ENCODE data around the gene ZHX3.
"Not testable (repeated sequence)": the region's sequence is repeated elsewhere in the genome, so short reads cannot be mapped to it uniquely, and the experiment has no call there.

ZHX3 gene

GRCh38 chr20:41261260-41261659, 56.3 kb downstream of the ZHX3 start:
- DNase-seq (ENCODE audit: low read depth, low spot score) = no peak

- no peak for DNase-seq (ENCODE audit: low read depth, low spot score)
Observed at GRCh38 chr20:41260734-41261220, 56.8 kb downstream of the ZHX3 start.

GRCh38 chr20:41259309-41259708, 58.2 kb downstream of the ZHX3 start:
- DNase-seq (ENCODE audit: low read depth, low spot score) = no peak

- DNase-seq (ENCODE audit: low read depth, low spot score) = no peak
Observed at GRCh38 chr20:41258474-41258873, 59.1 kb downstream of the ZHX3 start.

- DNase-seq (ENCODE audit: low read depth, low spot score) = no peak
Observed at GRCh38 chr20:41256516-41256915, 61.0 kb downstream of the ZHX3 start.

- no peak for DNase-seq (ENCODE audit: low read depth, low spot score)
Observed at GRCh38 chr20:41255655-41256054, 61.9 kb downstream of the ZHX3 start.

GRCh38 chr20:41249411-41250281, 67.9 kb downstream of the ZHX3 start:
- DNase-seq (ENCODE audit: low read depth, low spot score) = peak; percentile 84

GRCh38 chr20:41248368-41249024, 69.0 kb downstream of the ZHX3 start:
- DNase-seq (ENCODE audit: low read depth, low spot score) = no peak

GRCh38 chr20:41247523-41248367, 69.8 kb downstream of the ZHX3 start:
- DNase-seq (ENCODE audit: low read depth, low spot score) = no peak

- peak; percentile 41 for DNase-seq (ENCODE audit: low read depth, low spot score)
Observed at GRCh38 chr20:41245086-41245707, 72.3 kb downstream of the ZHX3 start.

- DNase-seq (ENCODE audit: low read depth, low spot score) = no peak
Observed at GRCh38 chr20:41242807-41243206, 74.7 kb downstream of the ZHX3 start.

- DNase-seq (ENCODE audit: low read depth, low spot score) = no peak
Observed at GRCh38 chr20:41242352-41242751, 75.2 kb downstream of the ZHX3 start.

GRCh38 chr20:41237233-41237632, 80.3 kb downstream of the ZHX3 start:
- DNase-seq (ENCODE audit: low read depth, low spot score) = not testable (repeated sequence)

- not testable (repeated sequence) for DNase-seq (ENCODE audit: low read depth, low spot score)
Observed at GRCh38 chr20:41236818-41237217, 80.7 kb downstream of the ZHX3 start.

GRCh38 chr20:41234546-41234945, 83.0 kb downstream of the ZHX3 start:
- no peak for DNase-seq (ENCODE audit: low read depth, low spot score)

- DNase-seq (ENCODE audit: low read depth, low spot score) = no peak
Observed at GRCh38 chr20:41234041-41234440, 83.5 kb downstream of the ZHX3 start.

GRCh38 chr20:41232973-41233926, 84.3 kb downstream of the ZHX3 start:
- no peak for DNase-seq (ENCODE audit: low read depth, low spot score)

- no peak for DNase-seq (ENCODE audit: low read depth, low spot score)
Observed at GRCh38 chr20:41231136-41231535, 86.4 kb downstream of the ZHX3 start.

GRCh38 chr20:41230136-41230535, 87.4 kb downstream of the ZHX3 start:
- no peak for DNase-seq (ENCODE audit: low read depth, low spot score)

GRCh38 chr20:41229259-41229658, 88.3 kb downstream of the ZHX3 start:
- DNase-seq (ENCODE audit: low read depth, low spot score) = no peak

Measured in ELF-1 (cell line).